Left ventricle myocardium inferior (tissue), 1 donor: Measurements from ENCODE around the gene AP1M2. TPM values are rescaled to one million over a fixed set of nuclear protein-coding genes. Genes with fewer than 3 reads are reported as not detected.
"Not testable (repeated sequence)": the region's sequence is repeated elsewhere in the genome, so short reads cannot be mapped to it uniquely, and the experiment has no call there.

Source experiments
- DNase-seq: peaks from one replicate; pipeline ENCODE4 v3.0.0-alpha.2; 2020
- H3K27ac ChIP-seq: fragments of 200-600 bp; replicated peaks from 2 replicates; pipeline ENCODE4 v1.8.0; 2021
- H3K27me3 ChIP-seq: fragments of 200-600 bp; 2 replicates; pipeline ENCODE4 v1.8.0; 2021; ENCODE audit warnings: low read depth
- H3K36me3 ChIP-seq: fragments of 200-600 bp; 2 replicates; pipeline ENCODE4 v1.8.0; 2021
- H3K4me1 ChIP-seq: fragments of 200-600 bp; 2 replicates; pipeline ENCODE4 v1.8.0; 2021
- H3K4me3 ChIP-seq: fragments of 200-600 bp; 2 replicates; pipeline ENCODE4 v1.8.0; 2021; ENCODE audit warnings: mild to moderate bottlenecking, moderate library complexity
- H3K9me3 ChIP-seq: fragments of 200-600 bp; replicated peaks from 2 replicates; pipeline ENCODE4 v1.8.0; 2021
- CTCF ChIP-seq: fragments of 200-600 bp; IDR thresholded peaks from 2 replicates; pipeline ENCODE4 v1.8.0; 2021; ENCODE audit warnings: antibody characterized with exemption, mild to moderate bottlenecking, borderline replicate concordance
- intact Hi-C: fragments of 100-400 bp; cut with micrococcal nuclease; formaldehyde crosslinking; loops from one replicate; pipeline ENCODE4 v1.11.0; 2022
- total RNA-seq: library from RNA; stranded (reverse); fragmentation: NEBNext Ultra II Directional; extraction: Animal tissue kit (Norgen Biotek cat#: 25700); gene quantifications from one replicate; pipeline ENCODE4 v1.2.1, GENCODE V29; 2021
- donor health status: DM: no; HTN: yes; CAD: no; lungs with severe emphysema.

Gene AP1M2
- total RNA-seq, 1 donor from 2014 or later = not detected

- no peaks in the 10 kb centered on the region for H3K9me3 ChIP-seq
- no peak overlapping the region for H3K27ac ChIP-seq
- H3K27me3 ChIP-seq = no peaks in the 10 kb centered on the region
- H3K4me3 ChIP-seq = no peak overlapping the region
- intact Hi-C loops = no loop called here
- no peak for DNase-seq
- no peaks in the 10 kb centered on the region for H3K4me1 ChIP-seq
- no peak for TF ChIP-seq CTCF
- peaks cover 100% of the 10 kb centered on the region for H3K36me3 ChIP-seq
Observed at GRCh38 chr19:10553087-10553667, 33.9 kb downstream of the AP1M2 start.

- H3K27me3 ChIP-seq = no peaks in the 10 kb centered on the region
- DNase-seq = no peak
- no peaks in the 10 kb centered on the region for H3K9me3 ChIP-seq
- H3K27ac ChIP-seq = no peak overlapping the region
- H3K4me1 ChIP-seq = no peaks in the 10 kb centered on the region
- H3K36me3 ChIP-seq = peaks cover 100% of the 10 kb centered on the region
- no peak overlapping the region for H3K4me3 ChIP-seq
- intact Hi-C loops = no loop called here
- TF ChIP-seq CTCF = no peak
Observed at GRCh38 chr19:10552510-10553053, 34.5 kb downstream of the AP1M2 start.

GRCh38 chr19:10551698-10552301 is 35.3 kb downstream of the AP1M2 start:
- H3K27ac ChIP-seq = no peak overlapping the region
- no peak overlapping the region for H3K4me3 ChIP-seq
- TF ChIP-seq CTCF = no peak
- H3K36me3 ChIP-seq = peaks cover 98% of the 10 kb centered on the region
- no peak for DNase-seq
- no peaks in the 10 kb centered on the region for H3K27me3 ChIP-seq
- no peaks in the 10 kb centered on the region for H3K9me3 ChIP-seq
- no peaks in the 10 kb centered on the region for H3K4me1 ChIP-seq
- intact Hi-C loops = no loop called here

- H3K4me1 ChIP-seq, H3K27ac ChIP-seq, intact Hi-C loops, DNase-seq, H3K9me3 ChIP-seq, H3K4me3 ChIP-seq, H3K27me3 ChIP-seq: not testable (repeated sequence)
- H3K36me3 ChIP-seq = peaks cover 94% of the 10 kb centered on the region
Observed at GRCh38 chr19:10551006-10551405, 36.1 kb downstream of the AP1M2 start.

- Histone ChIP-seq H3K4me1 (peaks cover 7% of the 10 kb centered on the region), H3K27me3 (no peaks in the 10 kb centered on the region), H3K36me3 (peaks cover 91% of the 10 kb centered on the region), H3K27ac (no peak overlapping the region), H3K9me3 (no peaks in the 10 kb centered on the region), H3K4me3 (no peak overlapping the region)
- intact Hi-C loops = no loop called here
- no peak for TF ChIP-seq CTCF
- DNase-seq = no peak
Observed at GRCh38 chr19:10550336-10550735, 36.8 kb downstream of the AP1M2 start.

GRCh38 chr19:10549733-10550132 is 37.4 kb downstream of the AP1M2 start:
- no peak for DNase-seq
- H3K4me3 ChIP-seq = no peak overlapping the region
- no peaks in the 10 kb centered on the region for H3K9me3 ChIP-seq
- H3K27ac ChIP-seq = no peak overlapping the region
- intact Hi-C loops = no loop called here
- peaks cover 13% of the 10 kb centered on the region for H3K4me1 ChIP-seq
- H3K27me3 ChIP-seq = no peaks in the 10 kb centered on the region
- H3K36me3 ChIP-seq = peaks cover 85% of the 10 kb centered on the region
- no peak for TF ChIP-seq CTCF
